Fibroblast of the aortic adventitia (primary cell): ENCODE measurements around the gene SF1. TPM values are rescaled to one million over a fixed set of nuclear protein-coding genes. Genes with fewer than 3 reads are reported as not detected.
A peak's percentile ranks its signal among the peaks of the same experiment; 100 is the strongest.

Experiments
- DNase-seq: peaks from one replicate; pipeline ENCODE4 v3.0.0-alpha.2; 2010; ENCODE audit warnings: low read depth
- H3K4me3 ChIP-seq: 2 replicates; pipeline ENCODE4 v1.5.1; 2011; ENCODE audit warnings: low read depth, mild to moderate bottlenecking, control low read depth, low read length, moderate library complexity
- CTCF ChIP-seq: IDR thresholded peaks from 2 replicates; pipeline ENCODE4 v1.5.1; 2011; ENCODE audit warnings: mild to moderate bottlenecking, low read length, control low read depth, inconsistent platforms; ENCODE audit not compliant: insufficient read depth
- total RNA-seq: library from RNA; depleted of rRNA; stranded (reverse); fragments of >200 nt; gene quantifications from 2 replicates; pipeline ENCODE4 v1.2.3, GENCODE V29; 2012; ENCODE audit warnings: low replicate concordance

SF1 gene
- total RNA-seq, 1 donor: 150 TPM

GRCh38 chr11:64751136-64751535 lies 27.2 kb downstream of the SF1 start:
- H3K4me3 ChIP-seq: no peak overlapping the region
- no peak for TF ChIP-seq CTCF
- no peak for DNase-seq

- no peak for DNase-seq
- TF ChIP-seq CTCF: no peak
- H3K4me3 ChIP-seq: no peak overlapping the region
Measured at GRCh38 chr11:64750361-64751054, 27.8 kb downstream of the SF1 start.

- no peak for TF ChIP-seq CTCF
- DNase-seq: peak; percentile 70
- H3K4me3 ChIP-seq: no peak overlapping the region
Measured at GRCh38 chr11:64747961-64748665, 30.2 kb downstream of the SF1 start.

GRCh38 chr11:64746486-64746885 lies 31.9 kb downstream of the SF1 start:
- no peak for DNase-seq
- H3K4me3 ChIP-seq: no peak overlapping the region
- TF ChIP-seq CTCF: no peak

- peak; percentile 24 for DNase-seq
- no peak for TF ChIP-seq CTCF
- peak overlapping the region; percentile 25 for H3K4me3 ChIP-seq
Measured at GRCh38 chr11:64745521-64746328, 32.6 kb downstream of the SF1 start.

- no peak for TF ChIP-seq CTCF
- DNase-seq: no peak
- no peak overlapping the region for H3K4me3 ChIP-seq
Measured at GRCh38 chr11:64745189-64745520, 33.2 kb downstream of the SF1 start.
